Hepatocyte (in vitro differentiated cells): ENCODE results near the gene SLC25A34.

Experiments used
- EZH2 ChIP-seq: fragments of 200-600 bp; sonication (generic); IDR thresholded peaks from 2 replicates; pipeline ENCODE4 v1.6.1; 2016; ENCODE audit warnings: antibody characterized with exemption, mild to moderate bottlenecking, borderline replicate concordance
- TF ChIP-seq, protein P1 (sequence below): fragments of 200-600 bp; sonication (generic); IDR thresholded peaks from 2 replicates; pipeline ENCODE4 v1.5.1; 2016; ENCODE audit warnings: antibody characterized with exemption, mild to moderate bottlenecking; ENCODE audit not compliant: poor library complexity

DNA sequence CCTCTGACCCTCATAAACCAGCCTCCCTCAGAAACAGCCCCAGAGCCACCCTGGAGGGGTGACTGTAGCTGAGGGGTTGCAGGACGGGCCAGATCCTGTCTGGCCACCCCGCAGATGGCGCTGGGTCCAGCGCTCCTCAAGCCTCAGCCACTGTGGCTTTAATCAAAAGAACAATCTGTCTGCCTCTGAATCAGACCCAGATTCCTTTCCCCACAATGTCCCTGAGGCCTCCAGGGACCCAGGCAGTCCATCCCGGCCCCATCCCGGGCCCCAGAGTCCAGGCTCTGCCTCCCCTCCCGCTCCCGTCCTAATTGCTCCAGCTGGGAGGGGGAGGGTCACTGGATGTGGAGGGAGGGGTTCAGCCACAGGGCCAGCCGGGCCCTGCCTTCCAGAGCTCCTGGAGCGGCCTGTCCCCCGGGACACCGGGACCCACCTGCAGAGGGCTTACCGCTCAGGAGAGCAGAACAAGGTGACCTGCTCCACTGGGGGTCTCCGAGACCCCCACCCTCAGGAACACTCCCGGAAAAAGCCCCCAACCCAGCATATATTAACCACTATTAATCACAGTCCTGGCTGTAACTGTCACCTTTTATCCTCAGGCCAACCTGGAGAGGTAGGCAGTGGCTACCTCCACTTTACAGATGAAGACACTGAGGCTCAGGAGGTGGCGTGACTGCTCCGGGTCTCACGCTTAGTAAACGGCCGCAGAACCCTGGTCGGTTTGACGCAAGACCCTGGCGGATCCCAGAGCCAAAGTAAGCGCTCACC lies 21.7 kb downstream of the SLC25A34 start:
- TF ChIP-seq, protein P1, sequence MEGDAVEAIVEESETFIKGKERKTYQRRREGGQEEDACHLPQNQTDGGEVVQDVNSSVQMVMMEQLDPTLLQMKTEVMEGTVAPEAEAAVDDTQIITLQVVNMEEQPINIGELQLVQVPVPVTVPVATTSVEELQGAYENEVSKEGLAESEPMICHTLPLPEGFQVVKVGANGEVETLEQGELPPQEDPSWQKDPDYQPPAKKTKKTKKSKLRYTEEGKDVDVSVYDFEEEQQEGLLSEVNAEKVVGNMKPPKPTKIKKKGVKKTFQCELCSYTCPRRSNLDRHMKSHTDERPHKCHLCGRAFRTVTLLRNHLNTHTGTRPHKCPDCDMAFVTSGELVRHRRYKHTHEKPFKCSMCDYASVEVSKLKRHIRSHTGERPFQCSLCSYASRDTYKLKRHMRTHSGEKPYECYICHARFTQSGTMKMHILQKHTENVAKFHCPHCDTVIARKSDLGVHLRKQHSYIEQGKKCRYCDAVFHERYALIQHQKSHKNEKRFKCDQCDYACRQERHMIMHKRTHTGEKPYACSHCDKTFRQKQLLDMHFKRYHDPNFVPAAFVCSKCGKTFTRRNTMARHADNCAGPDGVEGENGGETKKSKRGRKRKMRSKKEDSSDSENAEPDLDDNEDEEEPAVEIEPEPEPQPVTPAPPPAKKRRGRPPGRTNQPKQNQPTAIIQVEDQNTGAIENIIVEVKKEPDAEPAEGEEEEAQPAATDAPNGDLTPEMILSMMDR = no peak
- no peak for TF ChIP-seq EZH2
